IMR-90 (cell line): Measurements from ENCODE around the gene NWD2. TPM values are rescaled to one million over a fixed set of nuclear protein-coding genes. Genes with fewer than 3 reads are reported as not detected.

Experiments used
- ATAC-seq: fragments of 200-7000 bp; cut with Tn5 transposase; 2 replicates; pipeline ENCODE4 v1.9.1; 2020; ENCODE audit warnings: low read depth, mild to moderate bottlenecking, moderate library complexity
- BruUV-seq: library from RNA; stranded (reverse); fragments of 400-500 nt; replicated peaks from 2 replicates; lab custom pipeline; 2021; lab: Mats Ljungman, UMichigan
- CTCF ChIA-PET: fragments of 300-600 bp; formaldehyde crosslinking; extraction: SDS; loops from one replicate; lab custom pipeline; 2021; ENCODE audit warnings: antibody characterized with exemption; lab: Yijun Ruan, JAX
- POLR2A ChIA-PET: fragments of 300-600 bp; sonication (Branson Sonifier 250); formaldehyde crosslinking; loops from one replicate; lab custom pipeline; 2022; ENCODE audit warnings: antibody characterized with exemption; ENCODE audit not compliant: unreplicated experiment; lab: Charles Lee
- DNase-seq: peaks from one replicate; pipeline ENCODE4 v3.0.0; 2013
- H2AFZ ChIP-seq: replicated peaks from 2 replicates; pipeline ENCODE3; 2013; ENCODE audit warnings: low read length, mild to moderate bottlenecking; ENCODE audit not compliant: poor library complexity
- H2AK5ac ChIP-seq: 2 replicates; pipeline ENCODE4 v1.6.1; 2013; ENCODE audit warnings: low read depth, low read length, inconsistent platforms
- H2AK9ac ChIP-seq: replicated peaks from 2 replicates; pipeline ENCODE3; 2013; ENCODE audit warnings: mild to moderate bottlenecking, low read depth, low read length, moderate library complexity; ENCODE audit not compliant: poor library complexity
- H2BK120ac ChIP-seq: 2 replicates; pipeline ENCODE4 v1.6.1; 2013; ENCODE audit warnings: low read depth, low read length, inconsistent platforms
- H2BK15ac ChIP-seq: 3 replicates; pipeline ENCODE4 v1.6.1; 2013; ENCODE audit warnings: low read depth, low read length, inconsistent platforms
- H2BK20ac ChIP-seq: 2 replicates; pipeline ENCODE4 v1.6.1; 2013; ENCODE audit warnings: low read depth, mild to moderate bottlenecking, inconsistent platforms, low read length, moderate library complexity
- H2BK5ac ChIP-seq: 2 replicates; pipeline ENCODE4 v1.6.1; 2013; ENCODE audit warnings: mild to moderate bottlenecking, low read depth, low read length, inconsistent platforms; ENCODE audit not compliant: poor library complexity, severe bottlenecking
- H3K14ac ChIP-seq: replicated peaks from 2 replicates; pipeline ENCODE4 v1.6.1; 2013; ENCODE audit warnings: low read depth, low read length, inconsistent platforms
- H3K18ac ChIP-seq: 2 replicates; pipeline ENCODE4 v1.6.1; 2013; ENCODE audit warnings: low read depth, low read length, control low read depth
- H3K23ac ChIP-seq: 2 replicates; pipeline ENCODE4 v1.6.1; 2013; ENCODE audit warnings: low read depth, low read length, inconsistent platforms
- H3K27ac ChIP-seq: 2 replicates; pipeline ENCODE4 v1.5.1; 2013; ENCODE audit warnings: mild to moderate bottlenecking, control low read depth, low read length; ENCODE audit not compliant: insufficient read depth
- H3K27me3 ChIP-seq: 2 replicates; pipeline ENCODE4 v1.6.1; 2013; ENCODE audit warnings: low read length; ENCODE audit not compliant: control insufficient read depth, insufficient read depth
- H3K36me3 ChIP-seq: 2 replicates; pipeline ENCODE4 v1.6.1; 2013; ENCODE audit warnings: low read length, mixed read lengths; ENCODE audit not compliant: control insufficient read depth, insufficient read depth
- H3K4ac ChIP-seq: 2 replicates; pipeline ENCODE4 v1.6.1; 2013; ENCODE audit warnings: low read depth, low read length, inconsistent platforms
- H3K4me1 ChIP-seq: 2 replicates; pipeline ENCODE4 v1.6.1; 2013; ENCODE audit warnings: low read length, mixed read lengths; ENCODE audit not compliant: control insufficient read depth, insufficient read depth
- H3K4me2 ChIP-seq: 2 replicates; pipeline ENCODE4 v1.6.1; 2013; ENCODE audit warnings: low read depth, mild to moderate bottlenecking, control low read depth, low read length, moderate library complexity
- H3K4me3 ChIP-seq: 2 replicates; pipeline ENCODE4 v1.5.1; 2013; ENCODE audit warnings: low read depth, mild to moderate bottlenecking, control low read depth, low read length, moderate library complexity; ENCODE audit not compliant: insufficient read depth
- H3K56ac ChIP-seq: 2 replicates; pipeline ENCODE4 v1.6.1; 2013; ENCODE audit warnings: low read length, inconsistent platforms; ENCODE audit not compliant: insufficient read depth; ENCODE audit errors: extremely low read depth
- H3K79me1 ChIP-seq, 2 experiments: 2 replicates each; pipeline ENCODE4 v1.6.1; 2013; ENCODE audit warnings: low read length in 2 of 2, inconsistent platforms in 1 of 2, low read depth in 1 of 2
- H3K9ac ChIP-seq: 2 replicates; pipeline ENCODE4 v1.6.1; 2013; ENCODE audit warnings: low read depth, low read length, control low read depth
- H3K9me1 ChIP-seq: 2 replicates; pipeline ENCODE4 v1.6.1; 2013; ENCODE audit warnings: low read length, inconsistent platforms; ENCODE audit not compliant: insufficient read depth
- H3K9me3 ChIP-seq: 2 replicates; pipeline ENCODE4 v1.6.1; 2013; ENCODE audit warnings: low read length; ENCODE audit not compliant: control insufficient read depth, insufficient read depth
- H4K20me1 ChIP-seq: 2 replicates; pipeline ENCODE4 v1.6.1; 2013; ENCODE audit warnings: low read length, inconsistent platforms; ENCODE audit not compliant: insufficient read depth
- H4K5ac ChIP-seq: 2 replicates; pipeline ENCODE4 v1.6.1; 2013; ENCODE audit warnings: mild to moderate bottlenecking, low read depth, low read length, control low read depth
- H4K8ac ChIP-seq, 2 experiments: 2 replicates each; pipeline ENCODE4 v1.6.1; 2013; ENCODE audit warnings: low read depth in 2 of 2, low read length in 2 of 2, control low read depth in 1 of 2, inconsistent platforms in 1 of 2
- H4K91ac ChIP-seq: 2 replicates; pipeline ENCODE4 v1.6.1; 2013; ENCODE audit warnings: low read depth, low read length, inconsistent platforms; ENCODE audit not compliant: insufficient read depth
- POLR2A ChIP-seq: IDR thresholded peaks from 2 replicates; pipeline ENCODE4 v1.6.1; 2012; ENCODE audit warnings: mild to moderate bottlenecking, low read depth, low read length
- WGBS, 2 experiments: methylation state at CpG; one replicate each; pipeline versions ENCODE4 v1.1.5 to v1.1.7; 2013; ENCODE audit warnings: missing lambda C conversion rate in 2 of 2; ENCODE audit not compliant: insufficient read length in 1 of 2; ENCODE audit errors: extremely low coverage in 2 of 2; 5-methylcytosine and 5-hydroxymethylcytosine counted together
- dilution Hi-C: fragments of 300-500 bp; cut with HindIII; formaldehyde crosslinking; loops from one replicate; pipeline ENCODE4 v1.14.3; 2018; ENCODE audit warnings: low sequenced_read_pairs; ENCODE audit not compliant: unreplicated experiment
- in situ Hi-C: fragments of 300-500 bp; cut with MboI; formaldehyde crosslinking; loops from 3 replicates; pipeline ENCODE4 v1.14.3; 2019; ENCODE audit warnings: low sequenced_read_pairs, inconsistent platforms, mixed read lengths
- intact Hi-C: fragments of 100-400 bp; cut with micrococcal nuclease; formaldehyde crosslinking; loops from 2 replicates; pipeline ENCODE4 v1.10.0; 2022
- polyA plus RNA-seq, 3 experiments: library from polyadenylated mRNA; depleted of rRNA; stranded (reverse); fragments of >200 nt; gene quantifications; 2 replicates each; pipeline ENCODE4 v1.2.3, GENCODE V29; 2012; ENCODE audit warnings: low replicate concordance in 1 of 3
- total RNA-seq: library from RNA; depleted of rRNA; stranded (reverse); fragments of >200 nt; gene quantifications from 2 replicates; pipeline ENCODE4 v1.2.3, GENCODE V29; 2012

Gene NWD2
- total and polyA plus RNA-seq, 2 of the 4 experiments (the other 2 are of a cell fraction), result not detected

DNA sequence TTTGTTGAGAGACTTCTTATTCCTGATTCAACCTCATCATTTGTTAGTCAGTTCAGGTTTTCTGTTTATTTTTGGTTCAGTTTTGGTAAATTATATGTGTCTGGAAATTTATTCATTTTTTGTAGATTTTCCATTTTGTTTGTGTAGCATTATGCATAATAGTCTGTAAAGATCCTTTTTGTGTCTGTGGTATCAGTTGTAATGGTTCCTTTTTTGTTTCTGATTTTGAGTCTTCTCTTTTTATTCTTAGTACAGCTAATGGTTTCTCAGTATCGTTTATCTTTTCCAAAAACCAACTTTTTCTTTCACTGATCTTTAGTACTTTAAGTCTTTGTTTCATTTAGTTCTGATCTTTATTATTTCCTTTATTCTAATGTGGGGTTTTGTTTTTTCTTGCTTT lies 61.4 kb downstream of the NWD2 start:
- Histone ChIP-seq H3K36me3 (no peaks in the 10 kb centered on the region), H3K27ac (no peak overlapping the region), H4K91ac (no peak overlapping the region), H3K14ac (no peak overlapping the region), H3K4me2 (no peak overlapping the region), H4K20me1 (no peaks in the 10 kb centered on the region), H3K79me1 (no peaks in the 10 kb centered on the region), H3K23ac (no peak overlapping the region), H3K4me3 (no peak overlapping the region), H3K9ac (no peak overlapping the region), H3K56ac (no peak overlapping the region), H4K5ac (no peak overlapping the region), H3K9me3 (peaks cover 10% of the 10 kb centered on the region), H2BK20ac (no peak overlapping the region), H3K18ac (no peak overlapping the region), H3K4me1 (no peaks in the 10 kb centered on the region), H2BK120ac (no peak overlapping the region), H2AK9ac (no peak overlapping the region), H2BK5ac (no peak overlapping the region), H4K8ac (no peak overlapping the region), H3K4ac (no peak overlapping the region), H2BK15ac (no peak overlapping the region), H2AFZ (no peak overlapping the region), H3K27me3 (no peaks in the 10 kb centered on the region), H3K9me1 (no peaks in the 10 kb centered on the region), H2AK5ac (no peak overlapping the region)
- intact Hi-C loops (no loop called here), in situ Hi-C loops (no loop called here), dilution Hi-C loops (no loop called here)
- ATAC-seq (no peak), DNase-seq (no peak)
- ChIA-PET CTCF (no interaction called here), POLR2A (no interaction called here)
- WGBS, 2 experiments, result no CpG with 5 or more reads among the region's 1 CpG
- BruUV-seq, result no TSS peak
- no peak for TF ChIP-seq POLR2A
